H1 (cell line): ENCODE results near the gene PREX1. TPM values are rescaled to one million over a fixed set of nuclear protein-coding genes. Genes with fewer than 3 reads are reported as not detected.

ENCODE experiments used
- CTCF ChIA-PET: fragments of 300-600 bp; sonication (Branson Sonifier 250); formaldehyde crosslinking; loops from one replicate; lab custom pipeline; 2021; ENCODE audit not compliant: partially characterized antibody; lab: Charles Lee
- POLR2A ChIA-PET: fragments of 300-600 bp; sonication (Branson Sonifier 250); formaldehyde crosslinking; loops from one replicate; lab custom pipeline; 2021; ENCODE audit warnings: inconsistent platforms; ENCODE audit not compliant: partially characterized antibody; lab: Charles Lee
- DNase-seq, 2 experiments: peaks; one replicate each; pipeline versions ENCODE4 v3.0.0 to v3.0.0-alpha.2; 2010 to 2022; ENCODE audit warnings: low spot score in 2 of 2, low read depth in 1 of 2, mixed read lengths in 1 of 2
- FAIRE-seq: peaks from 2 replicates; lab custom pipeline; 2011; peaks lifted over from hg19 to GRCh38; lab: Jason Lieb, UNC
- H2AFZ ChIP-seq: 2 replicates; pipeline ENCODE4 v1.8.1; 2012; ENCODE audit warnings: low read length, inconsistent platforms
- H2AK5ac ChIP-seq: 2 replicates; pipeline ENCODE4 v1.6.1; 2013; ENCODE audit warnings: low read depth, low read length
- H2BK120ac ChIP-seq: replicated peaks from 2 replicates; pipeline ENCODE3; 2013; ENCODE audit warnings: low read depth, low read length, inconsistent platforms
- H2BK12ac ChIP-seq: 2 replicates; pipeline ENCODE4 v1.6.1; 2013; ENCODE audit warnings: low read depth, low read length
- H2BK15ac ChIP-seq: 2 replicates; pipeline ENCODE4 v1.6.1; 2013; ENCODE audit warnings: low read length
- H2BK20ac ChIP-seq: 2 replicates; pipeline ENCODE4 v1.6.1; 2013; ENCODE audit warnings: low read length
- H2BK5ac ChIP-seq: 2 replicates; pipeline ENCODE4 v1.6.1; 2013; ENCODE audit warnings: low read depth, low read length
- H3K14ac ChIP-seq: 2 replicates; pipeline ENCODE4 v1.6.1; 2013; ENCODE audit warnings: inconsistent platforms; ENCODE audit not compliant: insufficient read length
- H3K18ac ChIP-seq: 2 replicates; pipeline ENCODE4 v1.6.1; 2013; ENCODE audit warnings: low read length; ENCODE audit errors: extremely low read depth
- H3K23ac ChIP-seq: 2 replicates; pipeline ENCODE4 v1.6.1; 2013; ENCODE audit warnings: inconsistent platforms; ENCODE audit not compliant: insufficient read length
- H3K23me2 ChIP-seq: 2 replicates; pipeline ENCODE4 v1.6.1; 2013; ENCODE audit warnings: low read depth, low read length
- H3K27ac ChIP-seq: 2 replicates; pipeline ENCODE4 v1.6.1; 2011; ENCODE audit warnings: low read depth, low read length, inconsistent platforms
- H3K27me3 ChIP-seq, 4 experiments: replicated peaks in 1 of 4; 1 replicate in 1 of 4; 2 replicates in 3 of 4; pipeline versions ENCODE4 v1.6.1 to v1.8.1; 2011 to 2013; ENCODE audit warnings: low read length in 3 of 4, mild to moderate bottlenecking in 3 of 4, inconsistent platforms in 2 of 4, mixed read lengths in 2 of 4, moderate library complexity in 1 of 4; ENCODE audit not compliant: control insufficient read depth in 3 of 4, insufficient read depth in 3 of 4; ENCODE audit errors: extremely low read depth in 1 of 4
- H3K36me3 ChIP-seq, 4 experiments: 2 replicates each; pipeline versions ENCODE4 v1.6.1 to v1.8.1; 2011 to 2013; ENCODE audit warnings: mild to moderate bottlenecking in 4 of 4, low read length in 3 of 4, moderate library complexity in 2 of 4, control low read depth in 1 of 4, inconsistent platforms in 1 of 4; ENCODE audit not compliant: insufficient read depth in 4 of 4, control insufficient read depth in 2 of 4
- H3K4ac ChIP-seq: replicated peaks from 2 replicates; pipeline ENCODE3; 2013; ENCODE audit warnings: low read length, low read depth, mixed read lengths, inconsistent platforms; ENCODE audit not compliant: insufficient read length
- H3K4me1 ChIP-seq, 4 experiments: replicated peaks in 1 of 4; 1 replicate in 1 of 4; 2 replicates in 3 of 4; pipeline versions ENCODE4 v1.6.1 to v1.8.1; 2011 to 2013; ENCODE audit warnings: low read length in 3 of 4, inconsistent platforms in 2 of 4, mixed read lengths in 1 of 4; ENCODE audit not compliant: insufficient read depth in 4 of 4, control insufficient read depth in 3 of 4
- H3K4me2 ChIP-seq, 2 experiments: 2 replicates each; pipeline versions ENCODE4 v1.6.1 to v1.8.1; 2011 to 2013; ENCODE audit warnings: low read depth in 2 of 2, low read length in 2 of 2, control low read depth in 1 of 2, inconsistent platforms in 1 of 2, mild to moderate bottlenecking in 1 of 2; ENCODE audit not compliant: insufficient read depth in 1 of 2
- H3K4me3 ChIP-seq, 4 experiments: fragments of 200-600, 300-600 bp in 1 of 4; sonication (generic), shearing (Covaris generic), sonication (Bioruptor Twin) in 1 of 4; 2 replicates each; pipeline versions ENCODE4 v1.5.1 to v1.8.1; 2011 to 2016; ENCODE audit warnings: low read length in 4 of 4, low read depth in 3 of 4, control low read depth in 2 of 4, inconsistent platforms in 2 of 4, mild to moderate bottlenecking in 2 of 4, mixed read lengths in 1 of 4, moderate library complexity in 1 of 4; ENCODE audit not compliant: insufficient read depth in 2 of 4; ENCODE audit errors: extremely low read depth in 1 of 4
- H3K56ac ChIP-seq: replicated peaks from 2 replicates; pipeline ENCODE3; 2013; ENCODE audit warnings: low read depth, mild to moderate bottlenecking, mixed read lengths, low read length, inconsistent platforms; ENCODE audit not compliant: insufficient read length
- H3K79me1 ChIP-seq: 2 replicates; pipeline ENCODE4 v1.6.1; 2013; ENCODE audit warnings: low read depth, low read length, control low read depth
- H3K79me2 ChIP-seq, 2 experiments: 2 replicates each; pipeline versions ENCODE4 v1.6.1 to v1.8.1; 2012 to 2013; ENCODE audit warnings: low read length in 2 of 2, mild to moderate bottlenecking in 2 of 2, inconsistent platforms in 1 of 2; ENCODE audit not compliant: insufficient read depth in 2 of 2, control insufficient read depth in 1 of 2
- H3K9ac ChIP-seq, 4 experiments: replicated peaks in 1 of 4; 1 replicate in 1 of 4; 2 replicates in 3 of 4; pipeline versions ENCODE4 v1.6.1 to v1.8.1; 2011 to 2013; ENCODE audit warnings: low read depth in 3 of 4, low read length in 3 of 4, control low read depth in 2 of 4, mild to moderate bottlenecking in 2 of 4, moderate library complexity in 2 of 4, inconsistent platforms in 1 of 4; ENCODE audit errors: extremely low read depth in 1 of 4
- H3K9me3 ChIP-seq, 2 experiments: 2 replicates each; pipeline versions ENCODE4 v1.6.1 to v1.8.1; 2012 to 2013; ENCODE audit warnings: mild to moderate bottlenecking in 2 of 2, moderate library complexity in 2 of 2, control low read depth in 1 of 2, inconsistent platforms in 1 of 2, low read depth in 1 of 2, low read length in 1 of 2, mixed read lengths in 1 of 2; ENCODE audit not compliant: insufficient read depth in 2 of 2
- H4K20me1 ChIP-seq, 2 experiments: replicated peaks in 1 of 2; 2 replicates each; pipeline versions ENCODE3 to v1.8.1; 2011 to 2013; ENCODE audit warnings: inconsistent platforms in 2 of 2, low read length in 2 of 2, mild to moderate bottlenecking in 1 of 2; ENCODE audit not compliant: insufficient read depth in 2 of 2, control insufficient read depth in 1 of 2
- H4K5ac ChIP-seq: 2 replicates; pipeline ENCODE4 v1.6.1; 2013; ENCODE audit warnings: low read length, low read depth, mixed read lengths, inconsistent platforms; ENCODE audit not compliant: insufficient read length
- H4K8ac ChIP-seq: 2 replicates; pipeline ENCODE4 v1.8.0; 2013; ENCODE audit warnings: mild to moderate bottlenecking, moderate library complexity, low read length, inconsistent platforms; ENCODE audit not compliant: insufficient read depth; ENCODE audit errors: extremely low read depth
- H4K91ac ChIP-seq: replicated peaks from 2 replicates; pipeline ENCODE3; 2013; ENCODE audit warnings: low read length, mixed read lengths, inconsistent platforms; ENCODE audit not compliant: insufficient read length
- BRCA1 ChIP-seq: IDR thresholded peaks from 2 replicates; pipeline ENCODE4 v1.6.1; 2012; ENCODE audit warnings: low read depth, low read length, improper control_type of control experiment
- HDAC6 ChIP-seq: IDR thresholded peaks from one replicate; pipeline ENCODE4 v1.7.1; 2012; ENCODE audit warnings: low read depth, mild to moderate bottlenecking, inconsistent platforms, low read length, moderate library complexity
- JUN ChIP-seq: IDR thresholded peaks from 2 replicates; pipeline ENCODE4 v1.6.1; 2011; ENCODE audit warnings: low read depth, mild to moderate bottlenecking, improper control_type of control experiment, low read length
- NRF1 ChIP-seq: IDR thresholded peaks from 2 replicates; pipeline ENCODE4 v1.6.1; 2011; ENCODE audit warnings: mild to moderate bottlenecking, low read depth, low read length, improper control_type of control experiment
- RAD21 ChIP-seq, 2 experiments: IDR thresholded peaks in 1 of 2; conservative IDR thresholded peaks in 1 of 2; 2 replicates each; pipeline ENCODE4 v1.6.1; 2011; ENCODE audit warnings: low read depth in 2 of 2, low read length in 2 of 2, improper control_type of control experiment in 1 of 2, inconsistent platforms in 1 of 2, mild to moderate bottlenecking in 1 of 2, moderate library complexity in 1 of 2
- RNF2 ChIP-seq: fragments of 200-900, 300-1000 bp; sonication (generic); IDR thresholded peaks from 2 replicates; pipeline ENCODE4 v1.7.1; 2016; ENCODE audit warnings: borderline replicate concordance, low read depth, mild to moderate bottlenecking, antibody characterized with exemption, low read length; ENCODE audit not compliant: poor library complexity, severe bottlenecking; ENCODE audit errors: missing control alignments
- SP1 ChIP-seq: IDR thresholded peaks from 2 replicates; pipeline ENCODE4 v1.6.1; 2011; ENCODE audit warnings: low read depth, low read length
- SUZ12 ChIP-seq: fragments of 200-600 bp; sonication (generic); IDR thresholded peaks from 2 replicates; pipeline ENCODE4 v1.6.1; 2012; ENCODE audit warnings: mild to moderate bottlenecking, inconsistent platforms, low read length, moderate library complexity, mixed read lengths
- TEAD4 ChIP-seq: IDR thresholded peaks from 2 replicates; pipeline ENCODE4 v1.6.1; 2012; ENCODE audit warnings: low read depth, low read length, inconsistent platforms, mixed read lengths
- ZNF274 ChIP-seq: IDR thresholded peaks from 2 replicates; pipeline ENCODE4 v1.7.0; 2012; ENCODE audit warnings: low read length, borderline replicate concordance; ENCODE audit errors: extremely low read depth
- WGBS, 2 experiments: shearing (Covaris generic) in 1 of 2; methylation state at CpG; one replicate each; pipeline versions ENCODE4 v1.1.6 to v1.1.7; 2013 to 2015; ENCODE audit warnings: low lambda C conversion rate in 2 of 2, mixed read lengths in 2 of 2, inconsistent platforms in 1 of 2, low coverage in 1 of 2, missing lambda C conversion rate in 1 of 2; ENCODE audit not compliant: insufficient replicate concordance in 2 of 2, insufficient coverage in 1 of 2, insufficient read length in 1 of 2; ENCODE audit errors: extremely low coverage in 1 of 2, missing lambda C conversion rate in 1 of 2; 5-methylcytosine and 5-hydroxymethylcytosine counted together
- polyA plus RNA-seq, 7 experiments: library from polyadenylated mRNA; depleted of rRNA in 3 of 7; stranded (reverse) in 5 of 7; unstranded in 2 of 7; fragments of >200 nt in 5 of 7; fragments of 200-250 nt in 2 of 7; gene quantifications; 1 replicate in 5 of 7; 2 replicates in 1 of 7; 4 replicates in 1 of 7; pipeline versions ENCODE4 v1.2.1 to v1.2.3, GENCODE V29; 2011 to 2013; ENCODE audit warnings: missing spikeins in 2 of 7, mixed read lengths in 2 of 7
- total RNA-seq: library from RNA; stranded (reverse); fragmentation: NEBNext Ultra II Directional; extraction: Animal tissue kit (Norgen Biotek cat#: 25700); gene quantifications from 2 replicates; pipeline ENCODE4 v1.2.1, GENCODE V29; 2021

PREX1 gene
- total and polyA plus RNA-seq, 2 of the 8 experiments (the other 6 are each of a cell fraction or from before 2014, with no cell fraction given): 10.7 to 12.8 TPM

GRCh38 chr20:48837014-48837413 is 9.2 kb upstream of the PREX1 start:
- FAIRE-seq (no peak), DNase-seq (no peak)
- H3K18ac ChIP-seq: no peak overlapping the region
- H3K4me1 ChIP-seq: no peaks in the 10 kb centered on the region; a peak in 1 of 7 replicates
- H2BK15ac ChIP-seq: no peak overlapping the region
- no peak overlapping the region for H3K9ac ChIP-seq
- no peak overlapping the region for H2AFZ ChIP-seq
- H2BK20ac ChIP-seq: no peak overlapping the region
- H3K4ac ChIP-seq: no peak overlapping the region
- TF ChIP-seq ZNF274 (no peak), SP1 (no peak), SUZ12 (no peak), BRCA1 (no peak), HDAC6 (no peak), RAD21 (IDR thresholded peaks at IDR 0.05 in 1 of 2, conservative IDR thresholded peaks at IDR 0.05 in 1 of 2; ENCODE audit: low read depth in 2 of 2, low read length in 2 of 2) (no peak), RNF2 (no peak), NRF1 (no peak), TEAD4 (no peak), JUN (no peak)
- no peaks in the 10 kb centered on the region for H3K79me2 ChIP-seq
- CTCF ChIA-PET: interaction anchor here (0.7 kb wide), 1 partner anchor 13 kb away, joined by 3 read pairs; no protein-coding TSS in a partner anchor
- 83% methylated on average over 3 of the region's 3 CpGs; no CpG with 5 or more reads in 1 of the 2 experiments for WGBS, 2 experiments
- no peaks in the 10 kb centered on the region for H3K23me2 ChIP-seq
- H4K91ac ChIP-seq: no peak overlapping the region
- POLR2A ChIA-PET: interaction anchor here (1.2 kb wide), 1 partner anchor 84 kb away, joined by 3 read pairs; no protein-coding TSS in a partner anchor
- H3K23ac ChIP-seq: no peak overlapping the region
- no peaks in the 10 kb centered on the region for H3K79me1 ChIP-seq
- H3K4me3 ChIP-seq: no peak overlapping the region
- no peaks in the 10 kb centered on the region for H3K36me3 ChIP-seq
- H4K5ac ChIP-seq: no peak overlapping the region
- no peaks in the 10 kb centered on the region for H4K20me1 ChIP-seq
- no peak overlapping the region for H3K14ac ChIP-seq
- no peak overlapping the region for H2AK5ac ChIP-seq
- no peak overlapping the region for H4K8ac ChIP-seq
- no peak overlapping the region for H2BK5ac ChIP-seq
- H3K27me3 ChIP-seq: no peaks in the 10 kb centered on the region
- no peak overlapping the region for H3K4me2 ChIP-seq
- H3K9me3 ChIP-seq: no peaks in the 10 kb centered on the region
- no peak overlapping the region for H3K56ac ChIP-seq
- no peak overlapping the region for H3K27ac ChIP-seq
- no peak overlapping the region for H2BK12ac ChIP-seq
- no peak overlapping the region for H2BK120ac ChIP-seq
